NB4 (cell line): ENCODE results near the gene GRID1.

Experiments
- CTCF ChIP-seq: IDR thresholded peaks from one replicate; pipeline ENCODE4 v1.5.1; 2012; ENCODE audit warnings: low read depth, low read length
- POLR2A ChIP-seq: IDR thresholded peaks from 2 replicates; pipeline ENCODE4 v1.6.1; 2011; ENCODE audit warnings: mild to moderate bottlenecking; ENCODE audit not compliant: insufficient read length; ENCODE audit errors: extremely low read depth
- TF ChIP-seq, protein P1 (sequence below): IDR thresholded peaks from 2 replicates; pipeline ENCODE4 v1.6.1; 2011; ENCODE audit warnings: low read depth, low read length

DNA sequence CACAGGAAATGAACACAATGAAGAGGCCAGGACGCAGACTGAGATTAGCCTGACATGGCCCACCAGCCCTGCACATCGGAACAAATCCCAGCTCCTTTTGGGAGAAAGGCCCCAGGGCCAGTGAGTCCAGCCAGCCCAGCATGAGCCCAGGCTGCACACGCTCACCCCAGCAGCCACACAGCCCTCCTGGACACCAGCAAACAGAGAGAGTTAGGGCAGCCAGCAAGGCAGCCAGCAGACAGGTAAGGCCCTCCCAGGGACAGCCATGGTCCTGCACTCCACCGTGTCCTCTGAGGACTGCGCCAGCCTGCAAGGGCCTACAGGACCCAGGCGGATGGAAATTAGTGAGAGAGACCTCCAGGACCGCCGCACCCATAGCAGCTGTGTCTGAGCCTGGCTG is 8.1 kb upstream of the GRID1 start:
- TF ChIP-seq, protein P1, sequence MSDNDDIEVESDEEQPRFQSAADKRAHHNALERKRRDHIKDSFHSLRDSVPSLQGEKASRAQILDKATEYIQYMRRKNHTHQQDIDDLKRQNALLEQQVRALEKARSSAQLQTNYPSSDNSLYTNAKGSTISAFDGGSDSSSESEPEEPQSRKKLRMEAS, result no peak
- TF ChIP-seq POLR2A (no peak), CTCF (no peak)
